ENCODE data around the gene NPHP3.

NPHP3 gene

GRCh38 chr3:132635052-132635451 is 87.2 kb downstream of the NPHP3 start:
- ATAC-seq: no peak
- TF ChIP-seq, protein P1, sequence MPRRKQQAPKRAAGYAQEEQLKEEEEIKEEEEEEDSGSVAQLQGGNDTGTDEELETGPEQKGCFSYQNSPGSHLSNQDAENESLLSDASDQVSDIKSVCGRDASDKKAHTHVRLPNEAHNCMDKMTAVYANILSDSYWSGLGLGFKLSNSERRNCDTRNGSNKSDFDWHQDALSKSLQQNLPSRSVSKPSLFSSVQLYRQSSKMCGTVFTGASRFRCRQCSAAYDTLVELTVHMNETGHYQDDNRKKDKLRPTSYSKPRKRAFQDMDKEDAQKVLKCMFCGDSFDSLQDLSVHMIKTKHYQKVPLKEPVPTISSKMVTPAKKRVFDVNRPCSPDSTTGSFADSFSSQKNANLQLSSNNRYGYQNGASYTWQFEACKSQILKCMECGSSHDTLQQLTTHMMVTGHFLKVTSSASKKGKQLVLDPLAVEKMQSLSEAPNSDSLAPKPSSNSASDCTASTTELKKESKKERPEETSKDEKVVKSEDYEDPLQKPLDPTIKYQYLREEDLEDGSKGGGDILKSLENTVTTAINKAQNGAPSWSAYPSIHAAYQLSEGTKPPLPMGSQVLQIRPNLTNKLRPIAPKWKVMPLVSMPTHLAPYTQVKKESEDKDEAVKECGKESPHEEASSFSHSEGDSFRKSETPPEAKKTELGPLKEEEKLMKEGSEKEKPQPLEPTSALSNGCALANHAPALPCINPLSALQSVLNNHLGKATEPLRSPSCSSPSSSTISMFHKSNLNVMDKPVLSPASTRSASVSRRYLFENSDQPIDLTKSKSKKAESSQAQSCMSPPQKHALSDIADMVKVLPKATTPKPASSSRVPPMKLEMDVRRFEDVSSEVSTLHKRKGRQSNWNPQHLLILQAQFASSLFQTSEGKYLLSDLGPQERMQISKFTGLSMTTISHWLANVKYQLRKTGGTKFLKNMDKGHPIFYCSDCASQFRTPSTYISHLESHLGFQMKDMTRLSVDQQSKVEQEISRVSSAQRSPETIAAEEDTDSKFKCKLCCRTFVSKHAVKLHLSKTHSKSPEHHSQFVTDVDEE (CRISPR knock-in tag; IDR thresholded peaks at IDR 0.05): no peak
- no peak for TF ChIP-seq ESRRG (CRISPR knock-in tag; IDR thresholded peaks at IDR 0.05)
- TF ChIP-seq POU6F1 (CRISPR knock-in tag; IDR thresholded peaks at IDR 0.05; ENCODE audit: borderline replicate concordance, low read depth): no peak
- TF ChIP-seq ZNF565 (CRISPR knock-in tag; conservative IDR thresholded peaks at IDR 0.05; ENCODE audit: low read depth): no peak
- TF ChIP-seq CSDC2 (CRISPR knock-in tag; IDR thresholded peaks at IDR 0.05): no peak
- TF ChIP-seq RARB (CRISPR knock-in tag; IDR thresholded peaks at IDR 0.05): no peak
- no peak for TF ChIP-seq TOX (CRISPR knock-in tag; IDR thresholded peaks at IDR 0.05; ENCODE audit: borderline replicate concordance)
- no peak for TF ChIP-seq PPARA (CRISPR knock-in tag; IDR thresholded peaks at IDR 0.05; ENCODE audit: borderline replicate concordance)
- TF ChIP-seq GLIS3 (CRISPR knock-in tag; IDR thresholded peaks at IDR 0.05): no peak
- TF ChIP-seq CREB5 (CRISPR knock-in tag; IDR thresholded peaks at IDR 0.05; ENCODE audit: low read depth): no peak
- TF ChIP-seq ZFP3 (CRISPR knock-in tag; IDR thresholded peaks at IDR 0.05): no peak
- no peak for TF ChIP-seq BACH2 (CRISPR knock-in tag; IDR thresholded peaks at IDR 0.05; ENCODE audit: borderline replicate concordance)
- no peak for TF ChIP-seq ARNTL (CRISPR knock-in tag; IDR thresholded peaks at IDR 0.05; ENCODE audit: borderline replicate concordance, low read depth)
- no peak for TF ChIP-seq CSRNP3 (CRISPR knock-in tag; IDR thresholded peaks at IDR 0.05)
- no peak for TF ChIP-seq OSR1 (CRISPR knock-in tag; IDR thresholded peaks at IDR 0.05)
- TF ChIP-seq ZC3H10 (CRISPR knock-in tag; IDR thresholded peaks at IDR 0.05): no peak
- TF ChIP-seq TCF4 (CRISPR knock-in tag; IDR thresholded peaks at IDR 0.05; ENCODE audit: borderline replicate concordance): no peak
- TF ChIP-seq SNAI2 (CRISPR knock-in tag; IDR thresholded peaks at IDR 0.05): no peak
- TF ChIP-seq, protein P2, sequence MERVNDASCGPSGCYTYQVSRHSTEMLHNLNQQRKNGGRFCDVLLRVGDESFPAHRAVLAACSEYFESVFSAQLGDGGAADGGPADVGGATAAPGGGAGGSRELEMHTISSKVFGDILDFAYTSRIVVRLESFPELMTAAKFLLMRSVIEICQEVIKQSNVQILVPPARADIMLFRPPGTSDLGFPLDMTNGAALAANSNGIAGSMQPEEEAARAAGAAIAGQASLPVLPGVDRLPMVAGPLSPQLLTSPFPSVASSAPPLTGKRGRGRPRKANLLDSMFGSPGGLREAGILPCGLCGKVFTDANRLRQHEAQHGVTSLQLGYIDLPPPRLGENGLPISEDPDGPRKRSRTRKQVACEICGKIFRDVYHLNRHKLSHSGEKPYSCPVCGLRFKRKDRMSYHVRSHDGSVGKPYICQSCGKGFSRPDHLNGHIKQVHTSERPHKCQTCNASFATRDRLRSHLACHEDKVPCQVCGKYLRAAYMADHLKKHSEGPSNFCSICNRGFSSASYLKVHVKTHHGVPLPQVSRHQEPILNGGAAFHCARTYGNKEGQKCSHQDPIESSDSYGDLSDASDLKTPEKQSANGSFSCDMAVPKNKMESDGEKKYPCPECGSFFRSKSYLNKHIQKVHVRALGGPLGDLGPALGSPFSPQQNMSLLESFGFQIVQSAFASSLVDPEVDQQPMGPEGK (CRISPR knock-in tag; IDR thresholded peaks at IDR 0.05; ENCODE audit: borderline replicate concordance): no peak
- no peak for TF ChIP-seq ISL1 (CRISPR knock-in tag; IDR thresholded peaks at IDR 0.05)

Data from SK-N-SH treated with all-trans-retinoic acid at 6 μM for 48 hours (cell line).